HL-60/S4 treated with phorbol 12-myristate 13-acetate at 8.2 ng/mL for 4 days and 3 days (cell line): ENCODE data around the gene SHISAL2A.

Source experiments
- in situ Hi-C: fragments of 300-500 bp; cut with MboI; formaldehyde crosslinking; loops from 2 replicates; pipeline ENCODE4 v1.15.0; 2022; ENCODE audit warnings: low sequenced_read_pairs

The SHISAL2A gene

DNA sequence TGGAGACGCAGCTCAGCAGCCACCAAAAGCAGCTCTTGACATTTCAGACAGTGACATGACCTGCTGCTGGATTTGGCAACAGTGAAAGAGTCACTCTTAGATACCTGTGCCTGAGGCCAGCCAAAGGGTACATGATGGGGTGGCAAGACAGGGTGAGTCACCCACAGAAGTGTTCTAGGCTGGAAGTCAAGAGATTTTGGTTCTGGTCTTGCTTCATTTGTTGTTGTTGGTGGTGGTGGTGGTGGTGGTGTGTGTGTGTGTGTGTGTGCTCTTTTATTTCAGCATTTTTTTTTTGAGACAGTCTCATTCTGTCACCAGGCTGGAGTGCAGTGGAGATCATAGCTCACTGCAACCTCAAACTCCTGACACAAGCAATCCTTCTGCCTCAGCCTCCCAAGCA, 25.8 kb downstream of the SHISAL2A start:
- in situ Hi-C loops = no loop called here

DNA sequence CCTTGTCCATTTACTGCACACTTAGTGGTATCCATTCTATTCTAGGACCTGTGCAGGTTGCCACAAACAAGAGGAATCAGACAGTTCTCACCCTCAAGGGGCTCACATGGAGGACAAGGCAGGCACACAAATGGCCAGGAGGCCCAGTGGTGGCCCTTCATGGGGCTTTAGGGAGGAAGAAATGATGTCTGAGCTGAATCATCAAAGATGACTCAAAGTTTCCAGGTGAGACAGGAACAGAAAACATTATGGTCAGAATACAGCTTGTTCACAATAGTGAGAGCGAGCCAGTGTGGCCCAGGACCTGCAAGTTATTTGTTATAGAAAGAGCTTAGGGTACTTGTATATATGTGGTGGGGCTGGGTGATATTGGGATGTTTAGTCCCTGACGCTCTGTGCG, 26.4 kb downstream of the SHISAL2A start:
- in situ Hi-C loops = no loop called here

DNA sequence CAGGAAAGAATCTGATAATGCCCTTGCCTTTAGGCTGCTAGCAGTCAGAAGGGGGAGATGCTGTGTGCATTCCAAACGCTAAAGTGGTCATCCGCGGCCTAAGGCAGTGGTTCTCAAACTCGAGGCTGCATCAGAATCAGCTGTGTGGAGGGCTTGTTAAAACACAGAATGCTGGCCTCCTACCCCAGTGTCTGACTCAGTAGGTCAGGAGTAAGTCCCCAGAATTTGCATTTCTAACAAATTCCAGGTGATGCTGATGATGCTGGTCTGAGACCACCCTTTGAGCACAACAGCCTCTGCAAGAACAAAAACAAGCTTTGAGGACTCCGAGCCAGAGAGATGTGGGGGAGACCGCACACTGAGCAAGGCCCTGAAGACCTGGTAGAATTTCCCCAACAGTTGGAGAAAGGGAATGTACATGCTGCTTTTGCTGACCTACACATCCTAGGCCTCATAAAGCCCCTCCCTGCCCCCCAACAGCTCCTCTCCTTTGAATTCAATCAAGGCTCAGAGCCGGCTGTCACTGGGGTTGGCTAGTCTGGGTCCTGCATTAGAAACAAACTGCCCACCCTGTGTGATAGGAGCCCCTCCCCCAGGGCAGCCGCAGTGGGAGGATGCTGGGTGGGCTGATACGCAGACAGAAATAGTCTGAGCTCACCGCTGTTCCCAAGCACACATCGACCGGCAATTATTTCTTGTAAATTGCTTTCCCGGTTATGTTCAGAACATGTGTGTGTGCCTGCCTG, 27.1 kb downstream of the SHISAL2A start:
- in situ Hi-C loops = no loop called here

DNA sequence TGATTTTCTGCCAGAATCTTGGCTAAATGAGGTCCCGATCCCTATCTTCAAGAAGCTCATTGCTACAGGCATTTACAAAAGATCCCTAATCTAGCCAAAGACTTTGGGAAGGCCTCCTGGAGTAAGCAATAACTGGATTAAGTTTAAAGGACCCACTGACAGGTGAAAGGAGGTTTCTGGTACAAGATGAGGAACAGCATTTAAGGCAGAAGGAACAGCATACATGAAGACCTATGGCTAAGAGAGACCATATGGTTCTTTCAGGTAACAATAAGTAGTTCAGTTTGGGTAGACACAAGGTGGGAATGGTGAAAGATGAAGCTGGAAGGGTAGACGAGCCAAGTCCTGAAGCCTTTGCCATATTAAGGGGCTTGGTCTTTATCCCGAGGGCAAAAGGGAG, 27.8 kb downstream of the SHISAL2A start:
- in situ Hi-C loops = no loop called here

DNA sequence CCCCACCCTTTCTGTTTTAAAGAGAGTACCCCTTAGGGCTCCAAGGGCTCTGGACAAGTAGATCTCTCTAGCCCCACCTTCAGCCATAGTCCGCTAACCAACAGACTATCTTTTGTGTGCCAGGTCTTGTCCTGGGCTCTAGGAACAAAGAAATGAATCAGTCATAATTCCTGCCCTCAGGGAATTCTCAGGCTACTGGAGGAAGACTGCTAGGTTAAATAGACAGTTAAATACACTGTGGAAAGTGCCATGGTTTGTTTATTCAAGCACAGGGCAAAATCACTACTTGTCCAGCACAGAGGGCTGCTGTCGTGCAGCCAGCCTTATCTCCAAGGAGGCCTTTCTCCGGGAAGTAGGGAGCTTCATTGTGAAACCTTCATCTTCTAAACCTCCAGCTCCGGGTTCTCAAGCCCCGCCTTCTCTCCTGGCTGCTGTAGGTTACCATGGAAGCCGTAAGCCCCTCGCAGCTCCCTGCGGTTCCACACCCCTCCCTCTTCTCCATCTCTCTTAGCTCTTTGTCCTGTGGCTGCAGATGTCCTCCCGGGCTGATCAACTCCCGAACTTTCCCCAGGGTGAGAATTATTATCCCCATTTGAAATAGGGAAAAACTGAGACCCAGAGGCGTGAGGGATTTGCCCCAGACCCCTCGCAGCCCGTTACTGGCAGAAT, 29.8 kb downstream of the SHISAL2A start:
- in situ Hi-C loops = no loop called here

DNA sequence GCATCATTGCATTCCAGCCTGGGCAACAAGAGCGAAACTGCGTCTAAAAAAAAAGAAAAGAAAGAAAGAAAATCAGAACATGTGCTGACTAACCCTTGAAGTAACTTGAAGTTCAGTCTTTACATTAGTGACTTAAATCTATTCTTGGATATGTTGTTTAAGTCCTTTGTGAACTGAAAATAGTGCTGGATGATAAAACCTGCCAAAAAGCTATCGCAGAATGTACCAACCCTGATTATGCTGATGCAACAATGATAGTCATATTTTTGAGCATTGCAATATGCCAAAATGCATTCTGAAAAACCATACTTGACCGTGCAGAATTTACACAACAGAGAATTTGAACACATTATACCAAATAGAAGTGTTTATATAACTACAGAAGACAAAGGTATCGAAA, 30.7 kb downstream of the SHISAL2A start:
- in situ Hi-C loops = no loop called here

DNA sequence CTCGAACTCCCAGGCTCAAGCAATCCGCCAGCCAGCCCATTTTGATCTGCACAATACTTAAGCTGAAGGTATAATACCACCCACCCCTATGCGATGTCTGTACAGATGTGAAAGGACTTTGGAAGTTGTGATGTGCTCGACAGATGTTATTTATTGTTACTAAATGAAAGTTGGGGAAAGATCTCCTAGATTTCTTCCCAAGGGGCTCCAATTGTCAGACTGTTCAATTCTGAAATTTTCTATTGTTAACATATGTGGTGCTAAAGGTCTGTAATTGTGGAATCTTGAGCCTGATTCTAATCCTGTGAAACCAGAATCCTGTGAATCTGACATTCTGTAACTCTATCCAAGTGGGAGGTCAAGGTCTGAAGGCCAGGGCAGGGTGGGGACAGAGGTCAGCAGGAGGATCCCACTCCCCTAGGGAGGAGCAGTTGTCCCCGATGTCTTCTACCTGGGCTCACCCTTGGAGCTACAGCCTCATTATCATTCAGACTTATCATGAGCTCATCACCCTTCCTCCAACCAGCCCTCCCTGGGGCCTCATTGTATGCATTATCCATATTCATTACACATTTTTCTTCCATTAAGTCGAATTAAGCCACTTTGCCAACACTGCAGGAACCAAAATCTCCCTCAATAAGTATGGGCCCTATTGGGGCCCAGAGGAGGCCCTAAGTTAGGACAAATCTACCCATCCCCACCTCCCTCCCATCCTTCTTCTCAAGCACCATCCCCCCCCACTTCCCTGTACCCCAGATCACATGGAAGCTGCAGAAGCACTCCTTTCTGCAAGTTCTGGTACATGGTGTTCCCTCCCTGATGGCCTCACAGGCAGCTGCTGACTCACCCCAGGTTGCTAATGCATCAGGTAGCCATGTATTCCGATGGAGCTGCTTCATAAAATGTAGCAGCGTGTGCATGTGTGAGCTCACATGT, 32.3 kb downstream of the SHISAL2A start:
- in situ Hi-C loops = no loop called here

DNA sequence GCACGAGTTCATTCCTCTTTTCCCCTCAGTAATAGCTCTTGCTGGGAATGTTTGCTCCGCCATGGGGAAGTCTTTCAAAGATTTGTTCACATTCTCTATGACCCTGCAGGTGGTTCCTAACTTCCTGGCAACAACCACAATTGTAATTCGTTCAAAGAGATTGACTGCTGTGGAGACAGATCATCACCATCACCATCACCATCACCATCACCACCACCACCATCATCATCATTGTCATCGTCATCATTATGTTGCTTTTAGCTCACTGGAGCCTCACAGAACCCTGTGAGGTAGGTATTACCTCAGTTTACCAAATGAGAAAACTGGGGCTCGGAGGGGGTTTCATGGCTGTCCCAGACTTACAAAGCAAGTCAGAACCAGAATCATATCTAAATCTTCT, 34.3 kb downstream of the SHISAL2A start:
- in situ Hi-C loops = no loop called here

DNA sequence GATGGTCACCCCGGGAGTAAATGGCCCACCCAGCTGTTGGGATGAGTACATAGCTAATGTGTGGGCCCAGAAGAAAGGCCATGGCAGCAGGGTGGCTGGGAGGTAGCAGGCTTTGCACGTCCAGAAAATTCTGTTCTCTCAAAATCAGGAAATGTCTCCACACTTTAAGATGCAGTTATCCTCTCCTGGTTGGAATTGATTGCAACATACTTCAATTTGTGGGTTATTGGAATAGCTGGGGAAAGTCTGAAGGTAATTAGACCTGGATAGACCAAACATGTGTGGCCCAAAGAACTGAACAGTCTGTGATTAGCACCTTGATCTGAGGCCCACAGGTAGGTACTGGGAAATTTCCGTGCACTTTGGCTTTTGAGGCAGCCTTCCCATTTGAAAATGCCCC, 35.0 kb downstream of the SHISAL2A start:
- in situ Hi-C loops = no loop called here

DNA sequence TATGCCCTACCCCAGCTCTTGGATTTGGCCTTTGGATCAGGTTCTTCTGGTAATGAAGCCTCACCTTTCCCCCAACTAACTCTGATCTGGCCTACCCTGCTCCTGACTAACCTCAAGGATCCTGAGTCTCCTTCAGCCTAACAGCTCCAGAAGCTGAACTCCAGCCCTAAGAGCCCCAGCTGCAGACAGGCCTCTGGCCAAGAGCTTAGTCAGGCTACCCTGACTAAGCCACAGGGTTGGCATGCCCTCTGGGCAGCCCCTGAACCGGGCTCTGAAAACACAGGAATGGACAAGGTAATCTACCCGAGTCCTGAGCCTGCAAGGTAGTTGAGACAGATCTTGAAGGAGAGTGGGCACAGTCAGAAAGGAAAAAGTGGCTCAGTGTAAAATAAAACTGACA, 35.7 kb downstream of the SHISAL2A start:
- in situ Hi-C loops = no loop called here

DNA sequence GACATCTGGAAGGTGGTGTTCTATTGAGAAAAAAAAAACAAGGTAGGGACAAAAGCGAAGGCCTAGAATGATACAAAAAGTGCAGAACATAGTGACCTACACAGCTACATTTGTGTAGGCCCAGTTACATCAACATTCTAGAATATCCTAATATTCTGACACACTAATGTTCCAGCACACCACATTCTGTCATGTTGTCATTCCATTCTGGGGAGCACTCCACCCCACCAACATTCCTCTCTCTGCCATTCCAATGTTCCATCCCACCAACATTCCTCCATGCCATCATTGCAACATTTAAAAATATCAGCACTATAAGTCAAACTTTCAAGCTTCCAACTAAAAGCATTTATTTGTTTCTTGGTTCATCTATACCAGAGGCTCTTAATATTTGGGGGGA, 36.7 kb downstream of the SHISAL2A start:
- in situ Hi-C loops = no loop called here

DNA sequence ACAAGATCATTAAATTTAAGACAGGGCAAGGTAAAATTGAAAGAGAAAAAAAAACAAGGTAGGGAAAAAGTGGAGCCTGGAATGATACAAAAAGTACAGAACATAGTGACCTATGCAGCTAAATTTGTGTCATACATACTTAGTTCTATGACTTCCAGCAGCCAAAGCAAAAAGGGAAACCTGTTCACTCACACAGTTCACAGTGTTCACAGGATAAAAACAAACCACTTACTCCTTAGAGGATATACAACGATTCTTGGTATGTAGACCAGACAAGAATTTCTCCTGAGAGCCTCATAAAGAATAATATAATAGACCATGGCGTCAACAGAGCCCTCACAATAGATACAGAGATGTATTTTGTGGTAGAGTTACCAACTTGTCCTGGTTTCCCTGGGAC, 37.6 kb downstream of the SHISAL2A start:
- in situ Hi-C loops = no loop called here

DNA sequence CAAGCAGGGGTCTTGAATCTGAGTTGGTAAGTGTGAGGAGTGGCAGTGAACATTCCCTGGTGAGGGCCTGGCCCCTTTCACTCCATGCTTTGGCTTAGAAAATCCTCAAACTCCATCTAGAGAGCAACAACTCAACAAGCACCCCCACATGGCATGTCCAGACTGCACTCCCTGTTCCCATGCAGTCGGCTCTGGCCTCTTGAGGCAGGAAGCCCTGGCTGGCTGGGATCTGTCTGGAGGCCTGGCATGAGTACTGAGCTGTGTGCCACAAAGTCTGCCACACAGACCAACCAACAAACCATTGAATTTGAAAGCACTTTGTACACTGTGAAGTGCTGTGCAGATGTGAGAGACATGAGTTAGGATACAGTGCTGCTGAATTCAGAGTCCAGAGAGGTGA, 40.0 kb downstream of the SHISAL2A start:
- in situ Hi-C loops = no loop called here

DNA sequence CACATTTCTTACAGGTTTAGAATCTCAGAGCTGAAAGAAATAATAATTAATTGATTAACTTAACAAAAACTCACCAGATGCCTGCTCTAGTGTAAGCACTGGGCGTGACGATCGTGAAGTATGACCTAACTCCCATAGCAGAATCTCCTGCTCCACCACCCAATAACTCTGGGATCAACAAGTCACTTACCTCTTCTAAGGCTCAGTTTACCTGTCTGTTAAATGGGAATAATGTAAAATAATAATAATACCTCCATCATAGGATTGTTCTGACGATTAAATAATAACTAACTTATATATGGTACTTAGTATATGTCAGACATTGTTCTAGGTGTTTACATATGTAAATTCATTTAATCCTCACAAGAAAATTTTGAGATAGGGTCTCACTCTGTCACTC, 40.5 kb downstream of the SHISAL2A start:
- in situ Hi-C loops = no loop called here

DNA sequence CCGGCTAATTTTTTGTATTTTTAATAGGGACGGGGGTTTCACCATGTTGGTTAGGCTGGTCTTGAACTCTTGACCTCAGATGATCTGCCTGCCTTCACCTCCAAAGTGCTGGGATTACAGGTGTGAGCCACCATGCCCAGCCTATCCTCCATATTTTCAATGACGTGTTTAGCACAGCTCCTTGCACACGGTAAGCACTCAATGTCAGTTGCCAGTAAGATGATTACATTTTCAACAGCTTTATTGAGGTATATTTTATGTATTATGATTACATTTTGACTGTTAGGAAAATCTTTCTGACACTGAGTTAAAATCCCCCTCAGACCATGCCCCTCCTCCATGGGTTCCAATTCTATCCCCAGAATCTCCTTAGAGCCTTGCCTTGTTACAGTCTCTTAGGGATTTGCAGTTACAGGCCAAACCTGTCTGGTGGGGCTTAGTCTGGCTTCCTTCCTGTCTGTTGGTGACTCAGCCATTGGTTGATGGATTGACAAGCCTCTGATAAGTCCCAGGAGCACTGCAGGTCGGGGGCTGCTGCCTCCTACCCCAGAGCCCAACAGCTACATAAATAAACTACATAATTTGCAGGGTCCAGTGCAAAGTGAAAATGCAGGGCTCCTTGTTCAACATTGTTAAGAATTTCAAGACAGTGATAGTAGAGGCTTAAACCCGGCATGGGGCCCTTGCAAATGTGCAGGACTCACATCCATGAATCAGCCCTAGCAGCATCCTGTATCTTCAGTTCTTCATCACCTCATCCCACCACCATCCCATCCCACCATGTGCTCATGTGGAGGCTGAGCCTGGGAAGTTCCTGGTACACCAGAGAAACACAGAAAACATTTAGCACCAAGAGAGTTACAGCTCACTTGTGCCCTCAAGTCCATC, 41.8 kb downstream of the SHISAL2A start:
- in situ Hi-C loops = no loop called here

DNA sequence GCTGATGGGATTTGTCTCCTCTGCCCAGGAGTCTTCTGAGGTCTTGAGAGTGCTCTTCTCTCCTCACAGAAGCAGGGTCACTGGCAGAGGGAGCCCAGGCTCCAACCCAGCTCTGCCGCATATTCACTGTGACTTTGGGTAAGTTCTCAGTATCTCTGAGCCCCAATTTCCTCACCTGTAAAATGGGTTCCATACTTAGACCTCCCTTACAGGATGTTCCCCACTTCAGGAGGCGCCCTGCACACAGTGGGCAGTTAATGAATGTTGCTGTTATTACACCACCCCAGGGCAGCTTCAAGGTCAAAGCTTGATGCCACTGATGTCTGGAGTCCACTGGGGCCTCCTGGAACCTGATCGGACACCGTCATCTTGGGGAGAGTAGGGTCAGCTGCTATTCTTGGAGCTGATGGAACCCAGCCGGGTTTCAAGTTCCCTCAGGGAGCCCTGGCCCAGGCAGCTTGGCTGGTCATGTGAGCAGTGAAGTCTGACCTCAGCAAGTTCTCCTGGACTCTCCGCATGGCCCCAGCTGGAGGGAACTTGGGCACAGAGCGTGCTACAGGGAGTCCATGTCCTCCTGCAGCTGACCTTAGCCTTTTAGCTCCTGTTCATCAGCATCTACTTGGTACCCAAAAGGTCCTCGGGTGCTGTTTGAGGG, 43.4 kb downstream of the SHISAL2A start:
- in situ Hi-C loops = no loop called here

DNA sequence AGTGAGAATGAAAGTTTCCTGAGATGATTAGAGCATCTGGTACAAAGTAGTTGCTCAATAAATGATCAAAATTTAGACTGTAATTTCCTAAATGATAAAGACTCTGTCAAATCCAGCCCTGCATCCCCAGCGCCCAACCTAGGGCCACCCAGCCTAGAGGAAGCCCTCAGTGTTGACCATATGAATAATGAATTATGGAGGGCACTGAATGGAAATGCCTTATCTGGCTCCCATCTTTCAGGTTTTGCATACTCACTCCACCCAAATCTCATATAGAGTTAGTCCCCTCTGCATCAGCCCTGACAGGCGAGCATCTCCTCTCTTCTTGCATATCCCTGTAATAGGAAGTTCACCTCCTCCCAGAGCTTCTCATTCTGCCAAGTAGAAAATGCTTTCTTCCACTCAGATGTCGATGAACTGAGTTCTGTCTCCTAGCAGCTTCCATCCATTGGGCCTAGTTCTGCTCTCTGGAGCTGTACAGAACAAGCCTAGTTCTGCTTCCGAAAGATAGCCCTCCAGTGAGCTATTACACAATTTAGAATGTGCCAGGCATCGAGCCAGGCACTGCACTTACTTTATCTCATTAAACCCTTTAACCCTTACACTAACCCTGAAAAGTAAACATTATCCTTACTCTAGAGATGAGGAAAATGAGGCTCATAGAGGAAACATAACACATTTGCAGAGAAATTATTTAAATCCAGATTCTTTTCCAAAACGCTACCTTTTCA, 44.3 kb downstream of the SHISAL2A start:
- in situ Hi-C loops = no loop called here

DNA sequence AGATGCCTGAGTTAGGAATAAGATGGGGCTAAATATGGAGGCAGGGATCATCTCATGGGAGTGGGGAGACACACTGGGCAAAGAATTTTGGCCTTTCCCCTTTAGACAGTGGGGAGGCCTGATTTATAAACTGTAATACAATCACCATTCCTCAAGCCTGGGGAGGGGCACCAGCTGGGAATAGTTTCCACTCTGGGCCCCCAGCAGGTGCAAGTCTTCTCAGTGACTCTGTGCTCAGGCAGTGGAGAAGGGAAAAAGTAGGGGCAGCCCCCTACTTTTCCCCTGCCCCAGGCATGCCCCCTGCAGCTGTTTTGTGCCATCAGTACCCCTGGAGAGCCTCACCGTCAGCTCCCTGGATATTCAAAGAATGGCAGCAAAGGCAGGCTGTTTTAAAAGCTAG, 46.1 kb downstream of the SHISAL2A start:
- in situ Hi-C loops = no loop called here

DNA sequence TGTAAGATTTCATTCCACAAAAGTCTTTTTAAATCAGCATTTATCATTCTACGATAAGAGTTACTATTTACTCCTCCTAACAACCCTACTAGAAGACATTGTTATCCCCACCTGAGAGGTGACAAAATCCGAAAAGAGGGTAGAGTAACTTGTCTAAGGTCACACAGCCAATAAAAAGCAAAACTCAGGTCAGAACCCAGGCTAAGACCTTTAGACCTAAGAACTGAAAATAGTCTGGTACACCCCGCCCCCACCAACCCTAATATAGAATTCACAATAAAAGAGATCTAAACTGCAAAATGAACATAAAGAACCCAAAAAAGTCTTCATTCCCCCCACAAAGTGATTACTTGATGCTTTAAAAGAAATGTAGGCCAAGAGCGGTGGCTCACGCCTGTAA, 46.5 kb downstream of the SHISAL2A start:
- in situ Hi-C loops = no loop called here

DNA sequence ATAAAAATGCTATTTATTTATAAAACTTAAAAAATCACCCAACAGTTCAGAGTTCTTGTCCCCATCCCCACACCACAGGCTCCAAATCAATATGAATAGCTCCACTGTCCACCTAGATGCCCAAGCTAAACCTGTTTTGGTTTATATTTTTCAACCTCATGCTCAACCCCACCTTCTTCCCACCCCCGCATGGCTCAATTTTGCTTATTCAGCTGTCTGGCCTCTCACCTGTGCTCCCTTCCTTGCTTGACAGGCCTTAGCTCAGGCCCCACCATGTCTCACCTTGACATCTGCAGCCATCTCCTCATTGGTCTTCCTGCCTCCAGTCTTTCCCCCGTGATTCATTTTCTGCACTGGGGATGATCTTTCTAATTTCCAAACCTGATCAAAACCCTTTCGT, 47.4 kb downstream of the SHISAL2A start:
- in situ Hi-C loops = no loop called here
